GM12878 (cell line): ENCODE results near the gene LMF1. TPM values are rescaled to one million over a fixed set of nuclear protein-coding genes. Genes with fewer than 3 reads are reported as not detected.

ENCODE experiments used
- ATAC-seq: fragments of 200-7000 bp; cut with Tn5 transposase; 3 replicates; pipeline ENCODE4 v1.9.1; 2020; ENCODE audit warnings: mild to moderate bottlenecking, moderate library complexity
- BruUV-seq: library from RNA; stranded (reverse); fragments of 400-500 nt; replicated peaks from 2 replicates; lab custom pipeline; 2021; lab: Mats Ljungman, UMichigan
- CTCF ChIA-PET: fragments of 300-600 bp; sonication (Branson Sonifier 250); formaldehyde crosslinking; extraction: SDS; loops from one replicate; lab custom pipeline; 2021; ENCODE audit warnings: inconsistent platforms; lab: Yijun Ruan, JAX
- POLR2A ChIA-PET: fragments of 350-600 bp; formaldehyde crosslinking; extraction: SDS; loops from one replicate; lab custom pipeline; 2021; ENCODE audit warnings: inconsistent platforms; lab: Charles Lee
- RAD21 ChIA-PET: fragments of 300-600 bp; sonication (Branson Sonifier 250); formaldehyde crosslinking; loops from one replicate; lab custom pipeline; 2023; ENCODE audit warnings: antibody characterized with exemption; ENCODE audit not compliant: unreplicated experiment; lab: Charles Lee
- SMC1A ChIA-PET: fragments of 300-600 bp; sonication (Branson Sonifier 250); formaldehyde crosslinking; loops from one replicate; lab custom pipeline; 2023; ENCODE audit not compliant: unreplicated experiment, uncharacterized antibody; lab: Charles Lee
- DNase-seq: peaks from one replicate; pipeline ENCODE4 v3.0.0-alpha.2; 2011; ENCODE audit warnings: low read depth, low spot score
- FAIRE-seq: peaks from 3 replicates; lab custom pipeline; 2011; peaks lifted over from hg19 to GRCh38; lab: Jason Lieb, UNC
- H2AFZ ChIP-seq: 2 replicates; pipeline ENCODE4 v1.6.0; 2011; ENCODE audit warnings: low read depth, low read length, control low read depth; ENCODE audit not compliant: control insufficient read depth
- H3K27ac ChIP-seq: 2 replicates; pipeline ENCODE4 v1.5.1; 2011; ENCODE audit warnings: control low read depth; ENCODE audit not compliant: control insufficient read depth, insufficient read depth
- H3K27me3 ChIP-seq, 2 experiments: replicated peaks in 1 of 2; 2 replicates each; pipeline versions ENCODE4 v1.6.0 to v1.6.1; 2011; ENCODE audit warnings: low read length in 1 of 2; ENCODE audit not compliant: control insufficient read depth in 2 of 2, insufficient read depth in 2 of 2
- H3K36me3 ChIP-seq, 2 experiments: 2 replicates each; pipeline ENCODE4 v1.5.1; 2011; ENCODE audit warnings: low read length in 1 of 2; ENCODE audit not compliant: control insufficient read depth in 2 of 2, insufficient read depth in 2 of 2
- H3K4me1 ChIP-seq: 2 replicates; pipeline ENCODE4 v1.6.1; 2011; ENCODE audit warnings: mild to moderate bottlenecking, low read length, moderate library complexity, mixed read lengths; ENCODE audit not compliant: control insufficient read depth, insufficient read depth
- H3K4me2 ChIP-seq: 2 replicates; pipeline ENCODE4 v1.6.0; 2011; ENCODE audit warnings: control low read depth; ENCODE audit not compliant: control insufficient read depth, insufficient read depth
- H3K4me3 ChIP-seq: fragments of 200-600 bp; sonication (generic); 2 replicates; pipeline ENCODE4 v1.5.1; 2016
- H3K79me2 ChIP-seq: 2 replicates; pipeline ENCODE4 v1.6.0; 2011; ENCODE audit warnings: low read length; ENCODE audit not compliant: control insufficient read depth, insufficient read depth
- H3K9ac ChIP-seq: 2 replicates; pipeline ENCODE4 v1.8.0; 2011; ENCODE audit warnings: low read length, control low read depth, mixed read lengths; ENCODE audit not compliant: control insufficient read depth, insufficient read depth
- H3K9me3 ChIP-seq: replicated peaks from 3 replicates; pipeline ENCODE4 v1.5.1; 2011; ENCODE audit warnings: mild to moderate bottlenecking, low read length; ENCODE audit not compliant: control insufficient read depth, insufficient read depth
- H4K20me1 ChIP-seq: 2 replicates; pipeline ENCODE4 v1.6.0; 2011; ENCODE audit not compliant: control insufficient read depth, insufficient read depth
- HDGF ChIP-seq: fragments of 450-650 bp; IDR thresholded peaks from 2 replicates; pipeline ENCODE4 v1.6.1; 2016; ENCODE audit warnings: antibody characterized with exemption
- SPI1 ChIP-seq: IDR thresholded peaks from 2 replicates; pipeline ENCODE4 v1.6.1; 2011; ENCODE audit warnings: low read depth, mild to moderate bottlenecking, low read length, moderate library complexity, borderline replicate concordance; ENCODE audit not compliant: insufficient read depth
- WGBS: methylation state at CpG from one replicate; pipeline ENCODE4 v1.1.6; 2016; ENCODE audit warnings: low lambda C conversion rate; ENCODE audit not compliant: insufficient replicate concordance, insufficient coverage; ENCODE audit errors: missing lambda C conversion rate; 5-methylcytosine and 5-hydroxymethylcytosine counted together
- in situ Hi-C: fragments of 300-500 bp; cut with MboI; formaldehyde crosslinking; loops from 9 replicates; pipeline ENCODE4 v1.14.3; 2018; ENCODE audit warnings: mixed read lengths
- intact Hi-C: fragments of 100-400 bp; cut with micrococcal nuclease; formaldehyde crosslinking; loops from one replicate; pipeline ENCODE4 v1.14.2; 2022; ENCODE audit not compliant: unreplicated experiment
- polyA plus RNA-seq, 11 experiments: library from polyadenylated mRNA; depleted of rRNA in 4 of 11; unstranded in 6 of 11; stranded (reverse) in 5 of 11; fragments of >200 nt; fragmentation: Nextera tagmentation in 4 of 11; fragmentation: Illumina TruSeq in 1 of 11; extraction: Ambion mirVana in 4 of 11; extraction: Trizol in 1 of 11; gene quantifications; 1 replicate in 1 of 11; 2 replicates in 10 of 11; pipeline versions ENCODE4 v1.2.1 to v1.2.3, GENCODE V29; 2011 to 2016; ENCODE audit warnings: inconsistent platforms in 2 of 11, missing spikeins in 2 of 11, low read depth in 1 of 11
- total RNA-seq, 4 experiments: library from RNA; depleted of rRNA in 3 of 4; stranded (reverse); fragments of >200 nt in 3 of 4; fragmentation: Illumina TruSeq in 1 of 4; extraction: Trizol in 1 of 4; gene quantifications; 2 replicates each; pipeline versions ENCODE4 v1.2.1 to v1.2.3, GENCODE V29; 2013 to 2021
- TF ChIP-seq, protein P1 (sequence below): fragments of 450-650 bp; IDR thresholded peaks from 2 replicates; pipeline ENCODE4 v1.6.1; 2016; ENCODE audit warnings: mild to moderate bottlenecking, moderate library complexity, borderline replicate concordance

Gene LMF1
- total and polyA plus RNA-seq, 10 of the 15 experiments (the other 5 are each of a cell fraction or from before 2014, with no cell fraction given) = 0.18 to 3.2 (median 1.4) TPM; not detected in 1

DNA sequence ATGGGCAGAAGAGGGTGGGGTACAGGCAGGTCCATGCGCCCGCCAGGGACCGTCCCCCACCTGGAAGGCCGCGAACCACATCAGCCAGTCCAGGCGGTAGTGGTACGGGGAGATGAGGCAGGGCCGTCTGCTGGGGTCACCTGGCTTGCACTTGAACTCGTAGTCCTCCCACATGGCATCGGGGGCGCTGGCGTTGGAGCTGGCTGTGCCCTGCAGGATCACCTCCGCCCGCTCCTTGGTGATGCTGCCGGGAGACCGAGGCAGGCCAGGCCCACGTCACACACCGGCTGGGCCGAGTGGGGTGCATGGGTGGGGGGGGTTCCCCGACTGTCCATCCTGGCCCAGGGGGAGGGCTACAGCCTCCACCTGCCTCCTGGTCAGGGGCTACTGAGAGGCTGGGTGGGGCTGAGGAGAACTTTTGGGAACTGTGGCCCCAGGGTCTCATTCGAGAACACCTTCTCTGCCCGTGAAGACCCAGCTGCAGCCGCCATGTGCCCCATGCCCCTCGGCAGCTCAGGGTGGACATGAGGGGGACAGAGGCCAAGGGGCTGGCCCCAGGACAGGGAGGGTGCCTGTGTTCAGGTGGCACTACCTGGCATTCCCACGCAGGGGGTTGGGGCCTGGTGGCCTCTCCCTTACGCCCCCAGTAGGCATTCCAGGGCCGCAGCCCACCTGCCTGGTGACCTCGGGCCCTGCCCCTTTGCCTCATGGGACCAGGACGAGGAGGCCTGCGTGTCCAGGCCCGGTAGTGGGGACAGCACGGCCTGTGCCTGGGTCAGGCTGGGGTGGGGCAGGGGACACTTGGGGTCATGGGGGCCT, 100.8 kb downstream of the LMF1 start:
- BruUV-seq = no TSS peak
- POLR2A ChIA-PET = no interaction called here
- SMC1A ChIA-PET = no interaction called here
- H3K27ac ChIP-seq = no peak overlapping the region
- H3K4me3 ChIP-seq = no peak overlapping the region
- H3K4me2 ChIP-seq = no peak overlapping the region
- intact Hi-C loops (no loop called here), in situ Hi-C loops (no loop called here)
- no peaks in the 10 kb centered on the region for H3K27me3 ChIP-seq
- no peak for DNase-seq
- RAD21 ChIA-PET = no interaction called here
- ATAC-seq = no peak
- no peaks in the 10 kb centered on the region; the same call in 2 of the 3 replicates for H3K9me3 ChIP-seq
- 67% methylated on average over 31 of the region's 32 CpGs for WGBS
- no peaks in the 10 kb centered on the region for H3K36me3 ChIP-seq
- H2AFZ ChIP-seq = no peak overlapping the region
- H3K4me1 ChIP-seq = no peaks in the 10 kb centered on the region
- TF ChIP-seq, protein P1, sequence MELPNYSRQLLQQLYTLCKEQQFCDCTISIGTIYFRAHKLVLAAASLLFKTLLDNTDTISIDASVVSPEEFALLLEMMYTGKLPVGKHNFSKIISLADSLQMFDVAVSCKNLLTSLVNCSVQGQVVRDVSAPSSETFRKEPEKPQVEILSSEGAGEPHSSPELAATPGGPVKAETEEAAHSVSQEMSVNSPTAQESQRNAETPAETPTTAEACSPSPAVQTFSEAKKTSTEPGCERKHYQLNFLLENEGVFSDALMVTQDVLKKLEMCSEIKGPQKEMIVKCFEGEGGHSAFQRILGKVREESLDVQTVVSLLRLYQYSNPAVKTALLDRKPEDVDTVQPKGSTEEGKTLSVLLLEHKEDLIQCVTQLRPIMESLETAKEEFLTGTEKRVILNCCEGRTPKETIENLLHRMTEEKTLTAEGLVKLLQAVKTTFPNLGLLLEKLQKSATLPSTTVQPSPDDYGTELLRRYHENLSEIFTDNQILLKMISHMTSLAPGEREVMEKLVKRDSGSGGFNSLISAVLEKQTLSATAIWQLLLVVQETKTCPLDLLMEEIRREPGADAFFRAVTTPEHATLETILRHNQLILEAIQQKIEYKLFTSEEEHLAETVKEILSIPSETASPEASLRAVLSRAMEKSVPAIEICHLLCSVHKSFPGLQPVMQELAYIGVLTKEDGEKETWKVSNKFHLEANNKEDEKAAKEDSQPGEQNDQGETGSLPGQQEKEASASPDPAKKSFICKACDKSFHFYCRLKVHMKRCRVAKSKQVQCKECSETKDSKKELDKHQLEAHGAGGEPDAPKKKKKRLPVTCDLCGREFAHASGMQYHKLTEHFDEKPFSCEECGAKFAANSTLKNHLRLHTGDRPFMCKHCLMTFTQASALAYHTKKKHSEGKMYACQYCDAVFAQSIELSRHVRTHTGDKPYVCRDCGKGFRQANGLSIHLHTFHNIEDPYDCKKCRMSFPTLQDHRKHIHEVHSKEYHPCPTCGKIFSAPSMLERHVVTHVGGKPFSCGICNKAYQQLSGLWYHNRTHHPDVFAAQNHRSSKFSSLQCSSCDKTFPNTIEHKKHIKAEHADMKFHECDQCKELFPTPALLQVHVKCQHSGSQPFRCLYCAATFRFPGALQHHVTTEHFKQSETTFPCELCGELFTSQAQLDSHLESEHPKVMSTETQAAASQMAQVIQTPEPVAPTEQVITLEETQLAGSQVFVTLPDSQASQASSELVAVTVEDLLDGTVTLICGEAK = no peak
- TF ChIP-seq HDGF = no peak
- TF ChIP-seq SPI1 = no peak
- TF ChIP-seq, all 136 proteins: peak for 0
- H3K79me2 ChIP-seq = no peaks in the 10 kb centered on the region
- H4K20me1 ChIP-seq = no peaks in the 10 kb centered on the region
- H3K9ac ChIP-seq = no peak overlapping the region
- FAIRE-seq = no peak
- CTCF ChIA-PET = no interaction called here
